Breast epithelium (tissue), 4 donors: Measurements from ENCODE around the gene SLC28A3. TPM values are rescaled to one million over a fixed set of nuclear protein-coding genes. Genes with fewer than 3 reads are reported as not detected.

ENCODE experiments used
- DNase-seq, 2 donors: peaks; one replicate each; pipeline ENCODE4 v3.0.0-alpha.2; 2019; ENCODE audit warnings: low spot score in 2 of 2
- H3K27ac ChIP-seq, 2 donors: fragments of 200-600 bp; sonication (generic) in 1 of 2; one replicate each; pipeline ENCODE4 v1.5.1; 2016 to 2019; ENCODE audit warnings: mild to moderate bottlenecking in 1 of 2
- H3K27me3 ChIP-seq, 2 donors: fragments of 200-600 bp; sonication (generic) in 1 of 2; one replicate each; pipeline versions ENCODE4 v1.5.1 to v1.6.0; 2017 to 2019; ENCODE audit warnings: control low read depth in 1 of 2, mild to moderate bottlenecking in 1 of 2
- H3K36me3 ChIP-seq: fragments of 200-600 bp; one replicate; pipeline ENCODE4 v1.5.1; 2019
- H3K4me1 ChIP-seq, 2 donors: fragments of 200-600 bp; sonication (generic); one replicate each; pipeline ENCODE4 v1.5.1; 2016 to 2019; ENCODE audit warnings: control low read depth in 1 of 2
- H3K4me3 ChIP-seq, 3 donors: fragments of 200-600 bp; sonication (generic); 1 replicate in 2 of 3; 2 replicates in 1 of 3; pipeline ENCODE4 v1.5.1; 2016 to 2019; ENCODE audit warnings: mild to moderate bottlenecking in 3 of 3, moderate library complexity in 2 of 3
- H3K9me3 ChIP-seq, 2 donors: fragments of 200-600 bp; sonication (generic) in 1 of 2; one replicate each; pipeline ENCODE4 v1.5.1; 2016 to 2019; ENCODE audit warnings: control low read depth in 1 of 2
- POLR2A ChIP-seq: fragments of 450-650 bp; IDR thresholded peaks from one replicate; pipeline ENCODE4 v1.6.1; 2016; ENCODE audit warnings: antibody characterized with exemption, mild to moderate bottlenecking, moderate library complexity
- POLR2AphosphoS5 ChIP-seq, 3 donors: sonication (generic); formaldehyde crosslinking; IDR thresholded peaks; one replicate each; pipeline ENCODE4 v1.6.1; 2017; ENCODE audit warnings: antibody characterized with exemption in 3 of 3
- intact Hi-C: fragments of 100-400 bp; cut with DNase I; formaldehyde crosslinking; loops from one replicate; pipeline ENCODE4 v1.15.1; 2023; ENCODE audit warnings: low total_unique reads
- total RNA-seq, 3 donors: library from RNA; depleted of rRNA; stranded (reverse); fragments of >200 nt; gene quantifications; one replicate each; pipeline ENCODE4 v1.1.0, GENCODE V29; 2016
- TF ChIP-seq, protein P1 (sequence below), 3 donors: fragments of 450-650 bp; IDR thresholded peaks; one replicate each; pipeline ENCODE4 v1.5.1; 2016 to 2017; ENCODE audit warnings: antibody characterized with exemption in 3 of 3, mild to moderate bottlenecking in 3 of 3, moderate library complexity in 3 of 3

Gene SLC28A3
- total RNA-seq, 3 donors from 2014 or later: 0.16 to 52.7 (median 10.5) TPM

DNA sequence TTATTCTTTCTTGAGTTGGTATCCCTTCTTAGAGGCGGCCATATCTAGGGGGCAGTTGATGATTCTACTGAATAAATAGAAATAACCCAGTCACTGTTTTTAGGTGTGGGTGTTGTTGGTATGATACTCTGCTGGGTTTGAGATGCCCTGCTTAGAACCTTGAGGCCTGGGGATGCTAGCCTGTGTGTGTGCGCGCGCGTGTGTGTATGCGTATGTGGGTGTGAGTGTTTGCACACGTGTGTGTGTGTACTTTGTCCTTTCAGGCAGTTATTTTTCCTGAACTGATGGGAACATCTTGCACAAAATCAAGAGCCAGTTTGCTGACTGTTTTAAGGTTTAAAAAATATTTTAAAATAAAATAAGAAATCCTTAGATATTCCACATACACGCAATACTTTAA, 3.3 kb downstream of the SLC28A3 start:
- Histone ChIP-seq H3K4me3 (no peak overlapping the region), H3K4me1 (no peaks in the 10 kb centered on the region), H3K9me3 (no peaks in the 10 kb centered on the region), H3K36me3 (no peaks in the 10 kb centered on the region), H3K27me3 (no peaks in the 10 kb centered on the region), H3K27ac (no peak overlapping the region)
- intact Hi-C loops: no loop called here
- no peak for DNase-seq
- TF ChIP-seq, protein P1, sequence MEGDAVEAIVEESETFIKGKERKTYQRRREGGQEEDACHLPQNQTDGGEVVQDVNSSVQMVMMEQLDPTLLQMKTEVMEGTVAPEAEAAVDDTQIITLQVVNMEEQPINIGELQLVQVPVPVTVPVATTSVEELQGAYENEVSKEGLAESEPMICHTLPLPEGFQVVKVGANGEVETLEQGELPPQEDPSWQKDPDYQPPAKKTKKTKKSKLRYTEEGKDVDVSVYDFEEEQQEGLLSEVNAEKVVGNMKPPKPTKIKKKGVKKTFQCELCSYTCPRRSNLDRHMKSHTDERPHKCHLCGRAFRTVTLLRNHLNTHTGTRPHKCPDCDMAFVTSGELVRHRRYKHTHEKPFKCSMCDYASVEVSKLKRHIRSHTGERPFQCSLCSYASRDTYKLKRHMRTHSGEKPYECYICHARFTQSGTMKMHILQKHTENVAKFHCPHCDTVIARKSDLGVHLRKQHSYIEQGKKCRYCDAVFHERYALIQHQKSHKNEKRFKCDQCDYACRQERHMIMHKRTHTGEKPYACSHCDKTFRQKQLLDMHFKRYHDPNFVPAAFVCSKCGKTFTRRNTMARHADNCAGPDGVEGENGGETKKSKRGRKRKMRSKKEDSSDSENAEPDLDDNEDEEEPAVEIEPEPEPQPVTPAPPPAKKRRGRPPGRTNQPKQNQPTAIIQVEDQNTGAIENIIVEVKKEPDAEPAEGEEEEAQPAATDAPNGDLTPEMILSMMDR (IDR thresholded peaks at IDR 0.05): no peak
- TF ChIP-seq POLR2AphosphoS5 (IDR thresholded peaks at IDR 0.05) (no peak), POLR2A (no peak)

DNA sequence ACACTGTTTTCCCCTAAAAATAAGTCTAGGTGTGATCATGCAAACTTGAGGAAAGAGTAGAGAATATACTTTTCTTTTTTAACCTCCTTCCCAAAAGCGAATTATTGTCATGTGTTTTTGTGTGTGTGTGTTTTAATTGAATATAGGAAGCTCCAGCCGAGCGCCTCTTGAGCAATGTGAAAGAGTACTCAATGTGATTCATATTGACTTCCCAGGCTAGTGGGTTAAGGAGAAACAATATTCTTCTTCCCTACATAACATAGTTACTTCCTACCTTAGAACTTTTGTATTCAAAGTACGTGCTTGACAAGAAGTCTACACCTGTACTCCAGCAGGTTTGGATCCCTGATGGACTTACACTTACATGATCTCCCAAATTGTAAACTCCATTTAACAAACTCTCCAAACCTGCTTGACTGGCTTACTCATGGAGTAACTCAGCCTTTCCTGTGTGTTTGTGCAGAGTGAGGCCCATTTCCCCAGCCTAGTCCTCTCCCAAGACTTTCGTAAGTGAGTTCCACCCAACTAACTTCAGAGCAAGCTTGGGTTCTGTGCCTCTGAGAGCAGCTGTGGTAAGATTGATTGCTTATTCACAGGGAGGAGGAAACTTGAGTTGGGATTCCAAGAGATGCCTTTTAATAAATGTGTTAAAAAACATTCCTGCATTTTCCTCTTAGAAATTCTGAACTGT, 9.3 kb downstream of the SLC28A3 start:
- Histone ChIP-seq H3K36me3 (no peaks in the 10 kb centered on the region), H3K27me3 (no peaks in the 10 kb centered on the region), H3K4me3 (no peak overlapping the region), H3K9me3 (peaks cover 0 to 7% of the 10 kb centered on the region in 2 donors), H3K4me1 (no peaks in the 10 kb centered on the region), H3K27ac (peak overlapping the region; percentile 34 to 54)
- no peak for DNase-seq
- intact Hi-C loops: no loop called here
- TF ChIP-seq POLR2A (no peak), POLR2AphosphoS5 (IDR thresholded peaks at IDR 0.05) (no peak)
- TF ChIP-seq, protein P1 (IDR thresholded peaks at IDR 0.05): no peak

DNA sequence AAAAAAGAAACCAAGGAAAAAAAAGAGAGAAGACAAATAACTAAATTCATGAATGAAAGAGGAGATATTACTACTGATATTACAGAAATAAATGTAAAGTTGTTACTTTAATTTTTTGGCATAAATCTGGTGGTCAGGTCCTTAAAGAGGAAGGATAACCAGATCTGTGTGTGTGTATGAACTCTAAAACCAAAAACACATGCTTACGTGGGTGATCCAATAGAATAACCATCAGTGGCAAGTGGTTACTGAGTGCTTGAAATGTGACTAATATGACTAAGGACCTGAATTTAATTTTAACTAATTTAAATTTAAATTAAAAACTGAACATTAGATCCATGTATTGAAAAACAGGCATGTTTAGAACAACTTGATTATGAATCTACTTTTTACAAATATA, 10.3 kb downstream of the SLC28A3 start:
- Histone ChIP-seq H3K4me1 (no peaks in the 10 kb centered on the region), H3K27me3 (no peaks in the 10 kb centered on the region), H3K36me3 (no peaks in the 10 kb centered on the region), H3K4me3 (no peak overlapping the region), H3K9me3 (peaks cover 0 to 7% of the 10 kb centered on the region in 2 donors), H3K27ac (no peak overlapping the region)
- DNase-seq: no peak
- intact Hi-C loops: no loop called here
- TF ChIP-seq POLR2A (no peak), POLR2AphosphoS5 (IDR thresholded peaks at IDR 0.05) (no peak)
- TF ChIP-seq, protein P1 (IDR thresholded peaks at IDR 0.05): no peak

DNA sequence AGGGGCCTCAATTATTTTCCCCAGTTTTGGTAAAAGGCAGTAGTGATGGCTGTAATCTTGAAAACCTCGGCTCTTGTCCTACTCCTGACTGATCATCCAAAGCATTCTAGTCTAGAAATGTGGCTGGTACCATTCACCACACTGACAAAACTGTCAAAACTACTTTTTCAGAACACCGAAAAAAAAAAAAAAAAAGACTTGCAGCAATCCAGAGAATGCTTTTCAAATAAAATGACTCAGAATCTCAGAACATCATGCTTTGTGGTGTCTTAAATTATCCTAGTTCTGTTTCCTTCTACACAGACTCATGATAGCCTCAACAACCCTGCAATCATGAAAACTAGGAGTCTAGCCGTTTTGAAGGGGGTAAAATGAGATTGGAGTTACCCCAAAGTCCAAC, 13.4 kb downstream of the SLC28A3 start:
- Histone ChIP-seq H3K9me3 (peaks cover 0 to 7% of the 10 kb centered on the region in 2 donors), H3K27ac (peak overlapping the region in 1 of 2 donors; percentile 75), H3K4me3 (no peak overlapping the region), H3K4me1 (no peaks in the 10 kb centered on the region), H3K36me3 (no peaks in the 10 kb centered on the region), H3K27me3 (no peaks in the 10 kb centered on the region)
- intact Hi-C loops: no loop called here
- no peak for DNase-seq
- TF ChIP-seq, protein P1 (IDR thresholded peaks at IDR 0.05): no peak
- TF ChIP-seq POLR2A (no peak), POLR2AphosphoS5 (IDR thresholded peaks at IDR 0.05) (no peak)

DNA sequence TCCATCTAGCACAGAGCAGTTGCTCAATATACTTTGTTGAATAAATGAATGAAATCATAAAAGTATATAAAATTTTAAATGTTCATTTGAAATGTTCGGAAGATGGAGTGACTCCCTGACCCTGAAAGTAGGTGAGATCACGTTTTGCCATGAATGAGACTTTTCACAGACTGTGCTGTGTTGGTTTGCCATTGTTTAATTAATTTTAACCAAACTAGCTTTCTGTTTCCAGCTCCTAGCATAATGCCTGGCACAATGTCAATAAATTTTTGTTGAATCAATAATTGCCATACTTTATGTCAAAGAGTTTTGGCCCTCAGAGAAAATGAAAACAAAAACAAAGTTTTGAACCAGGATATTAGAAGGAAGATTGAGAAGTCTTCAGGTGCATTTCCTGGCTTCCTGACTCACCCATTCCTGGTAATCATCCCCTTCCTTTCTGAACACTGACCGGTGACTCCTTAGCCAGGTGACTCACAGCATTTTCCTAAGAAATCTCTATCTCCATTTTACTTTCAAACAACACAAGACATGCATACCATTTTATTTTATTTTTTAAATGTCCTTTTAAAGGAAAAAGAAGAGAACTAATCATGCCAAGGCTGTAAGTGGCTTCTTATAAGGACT, 15.1 kb downstream of the SLC28A3 start:
- H3K36me3 ChIP-seq: no peaks in the 10 kb centered on the region
- no peak overlapping the region for H3K4me3 ChIP-seq
- intact Hi-C loops: no loop called here
- H3K9me3 ChIP-seq: peaks cover 0 to 7% of the 10 kb centered on the region in 2 donors
- H3K27ac ChIP-seq: peak overlapping the region; percentile 64 to 75
- no peak for DNase-seq
- H3K4me1 ChIP-seq: no peaks in the 10 kb centered on the region
- H3K27me3 ChIP-seq: no peaks in the 10 kb centered on the region
- TF ChIP-seq POLR2A: no peak
- no peak for TF ChIP-seq POLR2AphosphoS5 (IDR thresholded peaks at IDR 0.05)
- TF ChIP-seq, protein P1 (IDR thresholded peaks at IDR 0.05): no peak
